GM12878 (cell line): ENCODE measurements around the gene BAG3. TPM values are rescaled to one million over a fixed set of nuclear protein-coding genes. Genes with fewer than 3 reads are reported as not detected.

ENCODE experiments used
- HDGF ChIP-seq: fragments of 450-650 bp; IDR thresholded peaks from 2 replicates; pipeline ENCODE4 v1.6.1; 2016; ENCODE audit warnings: antibody characterized with exemption
- KAT2A ChIP-seq: conservative IDR thresholded peaks from 2 replicates; pipeline ENCODE4 v1.6.1; 2011; ENCODE audit warnings: low read depth, low read length; ENCODE audit not compliant: control insufficient read depth
- MXI1 ChIP-seq: fragments of 150-350 bp; IDR thresholded peaks from 2 replicates; pipeline ENCODE4 v1.6.1; 2011; ENCODE audit warnings: low read depth, mild to moderate bottlenecking, inconsistent platforms, low read length, improper control_type of control experiment
- NR2F1 ChIP-seq: fragments of 450-650 bp; conservative IDR thresholded peaks from 2 replicates; pipeline ENCODE4 v1.6.1; 2017; ENCODE audit warnings: mild to moderate bottlenecking
- RAD21 ChIP-seq: IDR thresholded peaks from 2 replicates; pipeline ENCODE4 v1.6.1; 2011; ENCODE audit warnings: mild to moderate bottlenecking, low read depth, low read length, moderate library complexity; ENCODE audit not compliant: insufficient read depth
- RELB ChIP-seq: fragments of 450-650 bp; IDR thresholded peaks from 2 replicates; pipeline ENCODE4 v1.6.1; 2017; ENCODE audit warnings: low read depth, mild to moderate bottlenecking, moderate library complexity
- TBL1XR1 ChIP-seq: IDR thresholded peaks from 2 replicates; pipeline ENCODE4 v1.6.1; 2012; ENCODE audit warnings: low read depth, low read length, improper control_type of control experiment
- ZNF274 ChIP-seq: IDR thresholded peaks from one replicate; pipeline ENCODE4 v1.8.0; 2011; ENCODE audit not compliant: insufficient read length, insufficient read depth
- ZSCAN29 ChIP-seq: fragments of 450-650 bp; IDR thresholded peaks from 2 replicates; pipeline ENCODE4 v1.6.1; 2017; ENCODE audit warnings: mild to moderate bottlenecking, moderate library complexity
- polyA plus RNA-seq, 11 experiments: library from polyadenylated mRNA; depleted of rRNA in 4 of 11; unstranded in 6 of 11; stranded (reverse) in 5 of 11; fragments of >200 nt; fragmentation: Nextera tagmentation in 4 of 11; fragmentation: Illumina TruSeq in 1 of 11; extraction: Ambion mirVana in 4 of 11; extraction: Trizol in 1 of 11; gene quantifications; 1 replicate in 1 of 11; 2 replicates in 10 of 11; pipeline versions ENCODE4 v1.2.1 to v1.2.3, GENCODE V29; 2011 to 2016; ENCODE audit warnings: inconsistent platforms in 2 of 11, missing spikeins in 2 of 11, low read depth in 1 of 11
- total RNA-seq, 4 experiments: library from RNA; depleted of rRNA in 3 of 4; stranded (reverse); fragments of >200 nt in 3 of 4; fragmentation: Illumina TruSeq in 1 of 4; extraction: Trizol in 1 of 4; gene quantifications; 2 replicates each; pipeline versions ENCODE4 v1.2.1 to v1.2.3, GENCODE V29; 2013 to 2021
- TF ChIP-seq, protein P1 (sequence below): fragments of 450-650 bp; IDR thresholded peaks from 2 replicates; pipeline ENCODE4 v1.6.1; 2017; ENCODE audit warnings: borderline replicate concordance
- TF ChIP-seq, protein P2 (sequence below): IDR thresholded peaks from 2 replicates; pipeline ENCODE4 v1.6.1; 2011; ENCODE audit warnings: low read depth, low read length, improper control_type of control experiment, borderline replicate concordance
- TF ChIP-seq, protein P3 (sequence below): fragments of 450-650 bp; formaldehyde crosslinking; IDR thresholded peaks from 2 replicates; pipeline ENCODE4 v1.4.0; 2020; ENCODE audit warnings: mild to moderate bottlenecking, moderate library complexity
- TF ChIP-seq, protein P4 (sequence below): fragments of 450-650 bp; formaldehyde crosslinking; IDR thresholded peaks from 2 replicates; pipeline ENCODE4 v1.4.0; 2022; ENCODE audit warnings: mild to moderate bottlenecking, moderate library complexity
- TF ChIP-seq, protein P5 (sequence below), 3 experiments: IDR thresholded peaks in 2 of 3; conservative IDR thresholded peaks in 1 of 3; 2 replicates each; pipeline ENCODE4 v1.5.1; 2011; ENCODE audit warnings: low read depth in 3 of 3, low read length in 3 of 3, mild to moderate bottlenecking in 3 of 3, control low read depth in 2 of 3, moderate library complexity in 2 of 3, inconsistent platforms in 1 of 3, mixed read lengths in 1 of 3; ENCODE audit not compliant: control insufficient read depth in 2 of 3, insufficient read depth in 1 of 3; ENCODE audit errors: extremely low read depth in 1 of 3

The BAG3 gene
- total and polyA plus RNA-seq, 10 of the 15 experiments (the other 5 are each of a cell fraction or from before 2014, with no cell fraction given), result 0.71 to 14.1 (median 4.3) TPM

GRCh38 chr10:119688033-119688508 lies 36.9 kb downstream of the BAG3 start (continued):
- TF ChIP-seq ZSCAN29, result peak; percentile 67; the same call in 1 of the 2 replicates
- TF ChIP-seq KAT2A, result no peak
- TF ChIP-seq RELB, result no peak
- peak; percentile 77 for TF ChIP-seq RAD21
- no peak for TF ChIP-seq HDGF
- no peak for TF ChIP-seq MXI1
- TF ChIP-seq, protein P1, sequence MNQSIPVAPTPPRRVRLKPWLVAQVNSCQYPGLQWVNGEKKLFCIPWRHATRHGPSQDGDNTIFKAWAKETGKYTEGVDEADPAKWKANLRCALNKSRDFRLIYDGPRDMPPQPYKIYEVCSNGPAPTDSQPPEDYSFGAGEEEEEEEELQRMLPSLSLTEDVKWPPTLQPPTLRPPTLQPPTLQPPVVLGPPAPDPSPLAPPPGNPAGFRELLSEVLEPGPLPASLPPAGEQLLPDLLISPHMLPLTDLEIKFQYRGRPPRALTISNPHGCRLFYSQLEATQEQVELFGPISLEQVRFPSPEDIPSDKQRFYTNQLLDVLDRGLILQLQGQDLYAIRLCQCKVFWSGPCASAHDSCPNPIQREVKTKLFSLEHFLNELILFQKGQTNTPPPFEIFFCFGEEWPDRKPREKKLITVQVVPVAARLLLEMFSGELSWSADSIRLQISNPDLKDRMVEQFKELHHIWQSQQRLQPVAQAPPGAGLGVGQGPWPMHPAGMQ, result no peak
- TF ChIP-seq, protein P2, sequence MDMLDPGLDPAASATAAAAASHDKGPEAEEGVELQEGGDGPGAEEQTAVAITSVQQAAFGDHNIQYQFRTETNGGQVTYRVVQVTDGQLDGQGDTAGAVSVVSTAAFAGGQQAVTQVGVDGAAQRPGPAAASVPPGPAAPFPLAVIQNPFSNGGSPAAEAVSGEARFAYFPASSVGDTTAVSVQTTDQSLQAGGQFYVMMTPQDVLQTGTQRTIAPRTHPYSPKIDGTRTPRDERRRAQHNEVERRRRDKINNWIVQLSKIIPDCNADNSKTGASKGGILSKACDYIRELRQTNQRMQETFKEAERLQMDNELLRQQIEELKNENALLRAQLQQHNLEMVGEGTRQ, result no peak
- TF ChIP-seq NR2F1, result 0 out of 2 replicates have a peak, but pooled peaks have one; percentile 21
- TF ChIP-seq, protein P3, sequence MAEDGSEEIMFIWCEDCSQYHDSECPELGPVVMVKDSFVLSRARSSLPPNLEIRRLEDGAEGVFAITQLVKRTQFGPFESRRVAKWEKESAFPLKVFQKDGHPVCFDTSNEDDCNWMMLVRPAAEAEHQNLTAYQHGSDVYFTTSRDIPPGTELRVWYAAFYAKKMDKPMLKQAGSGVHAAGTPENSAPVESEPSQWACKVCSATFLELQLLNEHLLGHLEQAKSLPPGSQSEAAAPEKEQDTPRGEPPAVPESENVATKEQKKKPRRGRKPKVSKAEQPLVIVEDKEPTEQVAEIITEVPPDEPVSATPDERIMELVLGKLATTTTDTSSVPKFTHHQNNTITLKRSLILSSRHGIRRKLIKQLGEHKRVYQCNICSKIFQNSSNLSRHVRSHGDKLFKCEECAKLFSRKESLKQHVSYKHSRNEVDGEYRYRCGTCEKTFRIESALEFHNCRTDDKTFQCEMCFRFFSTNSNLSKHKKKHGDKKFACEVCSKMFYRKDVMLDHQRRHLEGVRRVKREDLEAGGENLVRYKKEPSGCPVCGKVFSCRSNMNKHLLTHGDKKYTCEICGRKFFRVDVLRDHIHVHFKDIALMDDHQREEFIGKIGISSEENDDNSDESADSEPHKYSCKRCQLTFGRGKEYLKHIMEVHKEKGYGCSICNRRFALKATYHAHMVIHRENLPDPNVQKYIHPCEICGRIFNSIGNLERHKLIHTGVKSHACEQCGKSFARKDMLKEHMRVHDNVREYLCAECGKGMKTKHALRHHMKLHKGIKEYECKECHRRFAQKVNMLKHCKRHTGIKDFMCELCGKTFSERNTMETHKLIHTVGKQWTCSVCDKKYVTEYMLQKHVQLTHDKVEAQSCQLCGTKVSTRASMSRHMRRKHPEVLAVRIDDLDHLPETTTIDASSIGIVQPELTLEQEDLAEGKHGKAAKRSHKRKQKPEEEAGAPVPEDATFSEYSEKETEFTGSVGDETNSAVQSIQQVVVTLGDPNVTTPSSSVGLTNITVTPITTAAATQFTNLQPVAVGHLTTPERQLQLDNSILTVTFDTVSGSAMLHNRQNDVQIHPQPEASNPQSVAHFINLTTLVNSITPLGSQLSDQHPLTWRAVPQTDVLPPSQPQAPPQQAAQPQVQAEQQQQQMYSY, result peak; percentile 78
- no peak for TF ChIP-seq TBL1XR1
- TF ChIP-seq, protein P4, sequence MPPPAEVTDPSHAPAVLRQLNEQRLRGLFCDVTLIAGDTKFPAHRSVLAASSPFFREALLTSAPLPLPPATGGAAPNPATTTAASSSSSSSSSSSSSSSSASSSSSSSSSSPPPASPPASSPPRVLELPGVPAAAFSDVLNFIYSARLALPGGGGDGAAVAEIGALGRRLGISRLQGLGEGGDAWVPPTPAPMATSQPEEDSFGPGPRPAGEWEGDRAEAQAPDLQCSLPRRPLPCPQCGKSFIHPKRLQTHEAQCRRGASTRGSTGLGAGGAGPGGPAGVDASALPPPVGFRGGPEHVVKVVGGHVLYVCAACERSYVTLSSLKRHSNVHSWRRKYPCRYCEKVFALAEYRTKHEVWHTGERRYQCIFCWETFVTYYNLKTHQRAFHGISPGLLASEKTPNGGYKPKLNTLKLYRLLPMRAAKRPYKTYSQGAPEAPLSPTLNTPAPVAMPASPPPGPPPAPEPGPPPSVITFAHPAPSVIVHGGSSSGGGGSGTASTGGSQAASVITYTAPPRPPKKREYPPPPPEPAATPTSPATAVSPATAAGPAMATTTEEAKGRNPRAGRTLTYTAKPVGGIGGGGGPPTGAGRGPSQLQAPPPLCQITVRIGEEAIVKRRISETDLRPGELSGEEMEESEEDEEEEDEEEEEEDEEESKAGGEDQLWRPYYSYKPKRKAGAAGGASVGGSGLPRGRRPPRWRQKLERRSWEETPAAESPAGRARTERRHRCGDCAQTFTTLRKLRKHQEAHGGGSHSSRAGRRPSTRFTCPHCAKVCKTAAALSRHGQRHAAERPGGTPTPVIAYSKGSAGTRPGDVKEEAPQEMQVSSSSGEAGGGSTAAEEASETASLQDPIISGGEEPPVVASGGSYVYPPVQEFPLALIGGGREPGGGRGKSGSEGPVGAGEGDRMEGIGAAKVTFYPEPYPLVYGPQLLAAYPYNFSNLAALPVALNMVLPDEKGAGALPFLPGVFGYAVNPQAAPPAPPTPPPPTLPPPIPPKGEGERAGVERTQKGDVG (CRISPR knock-in tag), result 0 out of 2 replicates have a peak, but pooled peaks have one; percentile 75
- TF ChIP-seq, protein P5, sequence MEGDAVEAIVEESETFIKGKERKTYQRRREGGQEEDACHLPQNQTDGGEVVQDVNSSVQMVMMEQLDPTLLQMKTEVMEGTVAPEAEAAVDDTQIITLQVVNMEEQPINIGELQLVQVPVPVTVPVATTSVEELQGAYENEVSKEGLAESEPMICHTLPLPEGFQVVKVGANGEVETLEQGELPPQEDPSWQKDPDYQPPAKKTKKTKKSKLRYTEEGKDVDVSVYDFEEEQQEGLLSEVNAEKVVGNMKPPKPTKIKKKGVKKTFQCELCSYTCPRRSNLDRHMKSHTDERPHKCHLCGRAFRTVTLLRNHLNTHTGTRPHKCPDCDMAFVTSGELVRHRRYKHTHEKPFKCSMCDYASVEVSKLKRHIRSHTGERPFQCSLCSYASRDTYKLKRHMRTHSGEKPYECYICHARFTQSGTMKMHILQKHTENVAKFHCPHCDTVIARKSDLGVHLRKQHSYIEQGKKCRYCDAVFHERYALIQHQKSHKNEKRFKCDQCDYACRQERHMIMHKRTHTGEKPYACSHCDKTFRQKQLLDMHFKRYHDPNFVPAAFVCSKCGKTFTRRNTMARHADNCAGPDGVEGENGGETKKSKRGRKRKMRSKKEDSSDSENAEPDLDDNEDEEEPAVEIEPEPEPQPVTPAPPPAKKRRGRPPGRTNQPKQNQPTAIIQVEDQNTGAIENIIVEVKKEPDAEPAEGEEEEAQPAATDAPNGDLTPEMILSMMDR (IDR thresholded peaks at IDR 0.05 in 2 of 3, conservative IDR thresholded peaks at IDR 0.05 in 1 of 3; ENCODE audit: control insufficient read depth in 2 of 3, extremely low read depth in 1 of 3, insufficient read depth in 1 of 3, low read depth in 3 of 3, low read length in 3 of 3), result peak; percentile 16 to 42 (median 30); a peak in 4 of 6 replicates
- TF ChIP-seq ZNF274, result no peak
